Pancreas (tissue), 10 donors: Measurements from ENCODE around the gene PRSS36. TPM values are rescaled to one million over a fixed set of nuclear protein-coding genes. Genes with fewer than 3 reads are reported as not detected.
A peak's percentile ranks its signal among the peaks of the same experiment; 100 is the strongest.

Experiments
- ATAC-seq, 4 donors: fragments of 200-7000 bp; cut with Tn5 transposase; one replicate each; pipeline versions ENCODE4 v1.8.0 to v1.9.1; 2020; ENCODE audit warnings: mild to moderate bottlenecking in 4 of 4, moderate library complexity in 4 of 4
- DNase-seq, 6 donors: peaks; one replicate each; pipeline ENCODE4 v3.0.0-alpha.2; 2020
- FAIRE-seq: peaks from 2 replicates; lab custom pipeline; 2012; peaks lifted over from hg19 to GRCh38; lab: Jason Lieb, UNC
- H3K27ac ChIP-seq, 4 donors: fragments of 200-600 bp; sonication (generic); 1 replicate in 3 of 4; 2 replicates in 1 of 4; pipeline versions ENCODE4 v1.5.0 to v1.8.0; 2020
- H3K27me3 ChIP-seq, 4 donors: fragments of 200-600 bp; one replicate each; pipeline ENCODE4 v1.8.0; 2021
- H3K36me3 ChIP-seq, 3 donors: fragments of 200-600 bp; sonication (generic) in 1 of 3; one replicate each; pipeline versions ENCODE4 v1.5.0 to v1.8.0; 2020 to 2021
- H3K4me1 ChIP-seq, 3 donors: fragments of 200-600 bp; one replicate each; pipeline ENCODE4 v1.8.0; 2021
- H3K4me3 ChIP-seq, 4 donors: fragments of 200-600 bp; sonication (generic) in 2 of 4; one replicate each; pipeline versions ENCODE4 v1.5.0 to v1.8.0; 2020 to 2021
- H3K9me3 ChIP-seq, 4 donors: fragments of 200-600 bp; one replicate each; pipeline ENCODE4 v1.8.0; 2021
- WGBS, 2 donors: extraction: QIAGEN DNeasy Blood & Tissue Kit; methylation state at CpG; one replicate each; pipeline ENCODE4 v1.1.7; 2013; 5-methylcytosine and 5-hydroxymethylcytosine counted together
- intact Hi-C, 3 donors: fragments of 100-400 bp; cut with DNase I; formaldehyde crosslinking; loops; one replicate each; pipeline versions ENCODE4 v1.11.1 to v1.14.2; 2022
- polyA plus RNA-seq, 2 donors: library from polyadenylated mRNA; stranded (reverse); fragments of 200-250 nt; gene quantifications; one replicate each; pipeline ENCODE4 v1.2.3, GENCODE V29; 2013
- total RNA-seq, 6 donors: library from RNA; stranded (reverse); fragmentation: NEBNext Ultra II Directional in 4 of 6; extraction: Animal tissue kit (Norgen Biotek cat#: 25700) in 4 of 6; gene quantifications; one replicate each; pipeline versions ENCODE4 v1.2.1 to v1.2.4, GENCODE V29; 2021 to 2023
- TF ChIP-seq, protein P1 (sequence below), 4 donors: fragments of 200-600 bp; sonication (generic) in 3 of 4; IDR thresholded peaks; one replicate each; pipeline versions ENCODE4 v1.5.0 to v1.8.0; 2021; ENCODE audit warnings: antibody characterized with exemption in 4 of 4
- donor health status: healthy with polysubstance abuse.
- donor health status: DM: no; HTN: no; CAD: no; lungs with moderate emphysema.
- donor health status: DM: no; HTN: no; CAD: no.
- donor health status: control.
- donor health status: control.
- donor health status: Bipolar disorder and iron deficiency.
- donor health status: DM: yes; HTN: yes; CAD: no.
- donor health status: DM: no; HTN: no; CAD: no.
- donor health status: DM: no; HTN: no; CAD: no.
- donor health status: DM: yes; HTN: yes; CAD: no.

Gene PRSS36
- total and polyA plus RNA-seq, 8 donors: 0.14 to 3.1 (median 1.1) TPM

DNA sequence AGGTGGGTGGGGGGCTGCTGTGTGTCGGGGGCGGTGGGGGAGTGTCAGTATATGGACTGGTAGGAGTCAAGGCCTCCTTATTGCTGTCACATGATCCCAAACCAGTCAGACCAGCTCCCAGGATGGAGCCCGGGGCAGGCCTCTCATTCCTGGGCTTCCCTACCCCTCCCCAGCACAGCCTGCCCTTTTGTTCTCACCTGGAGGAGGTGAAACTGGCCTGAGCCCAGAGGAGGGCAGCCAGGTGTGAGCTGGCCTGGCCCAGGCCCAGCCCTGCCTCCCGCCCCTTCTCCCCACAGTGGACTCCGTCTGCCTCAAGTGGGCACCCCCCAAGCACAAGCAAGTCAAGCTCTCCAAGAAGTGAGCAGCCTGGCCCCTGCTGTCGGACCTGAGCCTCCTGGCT, 19.0 kb downstream of the PRSS36 start:
- peak; percentile 66 to 78 (median 74) for ATAC-seq
- no peak for FAIRE-seq
- H3K4me3 ChIP-seq: no peak overlapping the region
- TF ChIP-seq, protein P1, sequence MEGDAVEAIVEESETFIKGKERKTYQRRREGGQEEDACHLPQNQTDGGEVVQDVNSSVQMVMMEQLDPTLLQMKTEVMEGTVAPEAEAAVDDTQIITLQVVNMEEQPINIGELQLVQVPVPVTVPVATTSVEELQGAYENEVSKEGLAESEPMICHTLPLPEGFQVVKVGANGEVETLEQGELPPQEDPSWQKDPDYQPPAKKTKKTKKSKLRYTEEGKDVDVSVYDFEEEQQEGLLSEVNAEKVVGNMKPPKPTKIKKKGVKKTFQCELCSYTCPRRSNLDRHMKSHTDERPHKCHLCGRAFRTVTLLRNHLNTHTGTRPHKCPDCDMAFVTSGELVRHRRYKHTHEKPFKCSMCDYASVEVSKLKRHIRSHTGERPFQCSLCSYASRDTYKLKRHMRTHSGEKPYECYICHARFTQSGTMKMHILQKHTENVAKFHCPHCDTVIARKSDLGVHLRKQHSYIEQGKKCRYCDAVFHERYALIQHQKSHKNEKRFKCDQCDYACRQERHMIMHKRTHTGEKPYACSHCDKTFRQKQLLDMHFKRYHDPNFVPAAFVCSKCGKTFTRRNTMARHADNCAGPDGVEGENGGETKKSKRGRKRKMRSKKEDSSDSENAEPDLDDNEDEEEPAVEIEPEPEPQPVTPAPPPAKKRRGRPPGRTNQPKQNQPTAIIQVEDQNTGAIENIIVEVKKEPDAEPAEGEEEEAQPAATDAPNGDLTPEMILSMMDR (IDR thresholded peaks at IDR 0.05): no peak
- H3K36me3 ChIP-seq: peaks cover 0 to 11% (median 6%) of the 10 kb centered on the region in 3 donors
- 14 to 23% methylated on average over 6 of the region's 6 CpGs for WGBS, 2 donors
- H3K9me3 ChIP-seq: no peaks in the 10 kb centered on the region
- H3K27ac ChIP-seq: peak overlapping the region; percentile 67 to 96 (median 90)
- peak; percentile 84 to 96 (median 95) for DNase-seq
- peaks cover 49 to 64% (median 58%) of the 10 kb centered on the region in 3 donors for H3K4me1 ChIP-seq
- intact Hi-C loops: no loop called here
- no peaks in the 10 kb centered on the region for H3K27me3 ChIP-seq

DNA sequence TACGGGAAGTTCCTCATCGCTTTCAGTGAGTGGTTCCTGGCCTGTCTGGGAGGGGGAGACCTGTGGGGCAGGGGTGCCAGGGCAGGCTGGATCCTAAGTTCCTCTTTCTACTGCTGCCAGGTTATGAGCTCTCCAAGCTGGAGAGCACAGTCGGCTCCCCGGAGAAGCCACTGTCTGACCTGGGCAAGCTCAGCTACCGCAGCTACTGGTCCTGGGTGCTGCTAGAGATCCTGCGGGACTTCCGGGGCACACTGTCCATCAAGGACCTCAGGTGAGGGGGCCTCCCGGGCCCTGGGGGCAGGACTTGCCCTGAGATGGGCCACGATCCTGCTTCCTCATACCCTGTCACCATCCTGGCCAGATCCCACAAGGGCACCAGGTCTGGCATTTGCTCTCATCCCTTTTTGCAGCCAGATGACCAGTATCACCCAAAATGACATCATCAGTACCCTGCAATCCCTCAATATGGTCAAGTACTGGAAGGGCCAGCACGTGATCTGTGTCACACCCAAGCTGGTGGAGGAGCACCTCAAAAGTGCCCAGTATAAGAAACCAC, 19.5 kb downstream of the PRSS36 start:
- H3K27ac ChIP-seq: peak overlapping the region; percentile 67 to 96 (median 90)
- no peak overlapping the region for H3K4me3 ChIP-seq
- TF ChIP-seq, protein P1 (IDR thresholded peaks at IDR 0.05): no peak
- peaks cover 49 to 63% (median 56%) of the 10 kb centered on the region in 3 donors for H3K4me1 ChIP-seq
- no peaks in the 10 kb centered on the region for H3K27me3 ChIP-seq
- WGBS, 2 donors: 36 to 51% methylated on average over 10 of the region's 10 CpGs
- DNase-seq: peak in 4 of 6 donors; percentile 41 to 77 (median 69)
- no peaks in the 10 kb centered on the region for H3K9me3 ChIP-seq
- no peak for FAIRE-seq
- ATAC-seq: peak; percentile 1 to 8 (median 2)
- intact Hi-C loops: no loop called here
- H3K36me3 ChIP-seq: peaks cover 0 to 11% (median 6%) of the 10 kb centered on the region in 3 donors

DNA sequence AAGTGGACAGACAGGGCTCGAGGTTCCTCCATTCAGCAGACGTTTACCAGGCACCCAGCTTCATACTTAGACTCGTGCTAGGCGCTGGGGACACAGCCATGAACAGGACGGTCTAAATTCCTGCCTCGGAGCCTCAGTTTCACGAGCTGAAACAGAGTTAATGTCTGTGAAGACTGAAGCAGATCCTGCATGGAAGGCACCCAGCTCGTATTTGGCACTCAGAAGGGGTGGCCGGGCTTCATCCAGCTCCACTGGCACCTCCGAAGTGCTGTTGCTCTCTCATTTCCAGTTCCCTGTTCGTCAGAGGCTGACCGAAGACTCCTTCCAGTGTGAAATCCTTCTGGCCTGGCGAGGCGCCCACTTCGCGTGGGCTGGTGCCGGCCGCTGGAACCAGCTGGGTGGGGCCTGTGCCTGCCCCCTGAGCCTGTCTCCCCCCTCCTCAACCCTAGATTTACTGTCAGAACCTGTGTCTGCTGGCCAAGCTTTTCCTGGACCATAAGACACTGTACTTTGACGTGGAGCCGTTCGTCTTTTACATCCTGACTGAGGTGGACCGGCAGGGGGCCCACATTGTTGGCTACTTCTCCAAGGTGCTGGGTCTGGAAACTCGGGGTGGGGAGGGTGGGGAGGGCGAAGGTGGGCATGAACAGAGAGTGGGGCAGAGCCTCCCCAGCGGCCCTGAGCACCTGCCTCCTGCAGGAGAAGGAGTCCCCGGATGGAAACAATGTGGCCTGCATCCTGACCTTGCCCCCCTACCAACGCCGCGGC, 20.1 kb downstream of the PRSS36 start:
- intact Hi-C loops: no loop called here
- Histone ChIP-seq H3K27ac (peak overlapping the region; percentile 67 to 96 (median 90)), H3K4me1 (peaks cover 49 to 63% (median 56%) of the 10 kb centered on the region in 3 donors), H3K4me3 (no peak overlapping the region), H3K36me3 (peaks cover 0 to 11% (median 6%) of the 10 kb centered on the region in 3 donors), H3K9me3 (no peaks in the 10 kb centered on the region), H3K27me3 (no peaks in the 10 kb centered on the region)
- no peak for FAIRE-seq
- 45 to 52% methylated on average over 27 to 29 of the region's 29 CpGs for WGBS, 2 donors
- TF ChIP-seq, protein P1 (IDR thresholded peaks at IDR 0.05): no peak
- peak in 2 of 4 donors; percentile 1 to 6 for ATAC-seq
- peak in 4 of 6 donors; percentile 47 to 77 (median 65) for DNase-seq

DNA sequence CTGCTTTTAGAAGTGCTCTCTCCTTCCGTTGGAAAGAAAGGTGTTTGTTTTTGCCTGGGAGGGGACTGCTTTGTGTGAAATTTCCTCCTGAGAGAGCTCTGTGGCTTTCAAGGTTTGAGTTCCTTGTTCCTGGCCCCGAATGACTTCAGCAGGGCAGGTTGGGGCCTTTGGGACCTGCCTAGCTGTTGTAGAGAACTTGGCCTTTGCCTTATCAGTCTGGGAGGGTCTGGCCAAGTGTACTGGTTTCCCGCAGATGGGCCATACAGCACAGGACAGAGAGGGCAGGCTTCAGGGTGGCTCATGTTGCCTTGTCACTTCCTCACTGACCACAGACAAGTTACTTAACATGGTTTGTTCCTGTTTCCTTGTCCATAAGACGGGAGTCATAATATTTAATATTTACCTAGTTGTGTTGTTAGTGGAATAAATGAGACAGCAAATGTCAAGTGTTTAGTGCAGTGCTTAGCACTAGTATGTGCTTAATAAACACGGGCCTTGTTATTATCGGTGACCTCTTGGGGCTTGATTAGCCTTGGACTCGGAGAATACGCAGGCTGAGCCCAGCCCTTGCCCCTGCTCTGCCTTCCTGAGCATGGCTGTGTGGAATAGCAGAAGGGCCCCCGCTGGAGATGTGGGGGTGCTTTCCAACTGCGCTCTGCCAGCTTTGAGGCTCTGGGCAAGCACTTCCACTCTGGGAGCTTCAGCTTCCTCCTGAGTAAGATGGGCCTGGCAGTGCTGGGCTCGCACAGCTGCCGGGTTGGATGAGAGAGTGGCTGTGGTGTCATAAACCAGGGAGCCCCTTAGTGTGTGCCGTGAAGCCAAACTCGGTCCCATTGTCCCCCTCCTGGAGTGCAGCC, 20.9 kb downstream of the PRSS36 start:
- H3K4me1 ChIP-seq: peaks cover 49 to 59% (median 56%) of the 10 kb centered on the region in 3 donors
- no peaks in the 10 kb centered on the region for H3K27me3 ChIP-seq
- TF ChIP-seq, protein P1 (IDR thresholded peaks at IDR 0.05): no peak
- ATAC-seq: peak; percentile 14 to 64 (median 46)
- intact Hi-C loops: no loop called here
- peak in 5 of 6 donors; percentile 57 to 77 (median 68) for DNase-seq
- 34 to 35% methylated on average over 14 of the region's 14 CpGs for WGBS, 2 donors
- H3K9me3 ChIP-seq: no peaks in the 10 kb centered on the region
- FAIRE-seq: no peak
- peak overlapping the region; percentile 67 to 96 (median 90) for H3K27ac ChIP-seq
- no peak overlapping the region for H3K4me3 ChIP-seq
- peaks cover 0 to 11% (median 6%) of the 10 kb centered on the region in 3 donors for H3K36me3 ChIP-seq
